ENCODE results near the gene TWIST2.

TWIST2 gene

GRCh38 chr2:238818561-238818960, 29.3 kb upstream of the TWIST2 start:
- TF ChIP-seq CTCF (IDR thresholded peaks at IDR 0.05; ENCODE audit: insufficient read depth, low read depth, low read length, missing control alignments), result no peak
- H3K4me3 ChIP-seq (ENCODE audit: low read depth, low read length), result no peak overlapping the region
- no peak for DNase-seq (ENCODE audit: low read depth)

GRCh38 chr2:238820197-238820596, 27.7 kb upstream of the TWIST2 start:
- no peak for DNase-seq (ENCODE audit: low read depth)
- TF ChIP-seq CTCF (IDR thresholded peaks at IDR 0.05; ENCODE audit: insufficient read depth, low read depth, low read length, missing control alignments), result no peak

GRCh38 chr2:238820916-238821315, 27.0 kb upstream of the TWIST2 start:
- TF ChIP-seq CTCF (IDR thresholded peaks at IDR 0.05; ENCODE audit: insufficient read depth, low read depth, low read length, missing control alignments), result no peak
- no peak for DNase-seq (ENCODE audit: low read depth)
- H3K4me3 ChIP-seq (ENCODE audit: low read depth, low read length), result no peak overlapping the region

More at GRCh38 chr2:238820197-238820596, 27.7 kb upstream of the TWIST2 start:
- no peak overlapping the region for H3K4me3 ChIP-seq (ENCODE audit: low read depth, low read length)

GRCh38 chr2:238821391-238821790, 26.5 kb upstream of the TWIST2 start:
- no peak for TF ChIP-seq CTCF (IDR thresholded peaks at IDR 0.05; ENCODE audit: insufficient read depth, low read depth, low read length, missing control alignments)
- no peak overlapping the region for H3K4me3 ChIP-seq (ENCODE audit: low read depth, low read length)
- no peak for DNase-seq (ENCODE audit: low read depth)

GRCh38 chr2:238821944-238822670, 25.8 kb upstream of the TWIST2 start:
- TF ChIP-seq CTCF (IDR thresholded peaks at IDR 0.05; ENCODE audit: insufficient read depth, low read depth, low read length, missing control alignments), result no peak
- H3K4me3 ChIP-seq (ENCODE audit: low read depth, low read length), result no peak overlapping the region
- no peak for DNase-seq (ENCODE audit: low read depth)

- H3K4me3 ChIP-seq (ENCODE audit: low read depth, low read length), result no peak overlapping the region
- no peak for TF ChIP-seq CTCF (IDR thresholded peaks at IDR 0.05; ENCODE audit: insufficient read depth, low read depth, low read length, missing control alignments)
- no peak for DNase-seq (ENCODE audit: low read depth)
Observed at GRCh38 chr2:238822955-238823354, 24.9 kb upstream of the TWIST2 start.

GRCh38 chr2:238831177-238831576, 16.7 kb upstream of the TWIST2 start:
- no peak for DNase-seq (ENCODE audit: low read depth)
- TF ChIP-seq CTCF (IDR thresholded peaks at IDR 0.05; ENCODE audit: insufficient read depth, low read depth, low read length, missing control alignments), result no peak
- H3K4me3 ChIP-seq (ENCODE audit: low read depth, low read length), result no peak overlapping the region

Data from GM12865 (cell line).